ENCODE measurements around the gene UGT1A6. TPM values are rescaled to one million over a fixed set of nuclear protein-coding genes. Genes with fewer than 3 reads are reported as not detected.

Gene UGT1A6
- total RNA-seq, 5 donors from 2014 or later (not counting 1 experiment from before 2014, with no cell fraction given) = 0.32 TPM; not detected in 4

- no peaks in the 10 kb centered on the region for H3K36me3 Mint-ChIP-seq
- H3K4me1 ChIP-seq (ENCODE audit: control insufficient read depth in 1 of 2, extremely low read depth in 1 of 2, insufficient read depth in 2 of 2, low read length in 2 of 2) = no peaks in the 10 kb centered on the region
- no peak overlapping the region for H3K27ac ChIP-seq (ENCODE audit: low read length)
- CTCF ChIA-PET = no interaction called here
- ATAC-seq (replicated peaks in 1 of 4) (no peak), DNase-seq (no peak)
- POLR2A ChIA-PET = interaction anchor here in 1 of 2 donors (0.6 kb wide), 1 partner anchor 282 kb away, joined by 3 read pairs; no protein-coding TSS in a partner anchor
- 90% methylated on average over 8 of the region's 9 CpGs for WGBS (ENCODE audit: insufficient coverage)
- H3K36me3 ChIP-seq (ENCODE audit: control insufficient read depth in 2 of 2, extremely low read depth in 1 of 2, insufficient read depth in 1 of 2, low read length in 1 of 2) = no peaks in the 10 kb centered on the region
- no peaks in the 10 kb centered on the region for H3K9me3 Mint-ChIP-seq
- no peaks in the 10 kb centered on the region for H3K9me3 ChIP-seq
- no peak overlapping the region for H3K4me3 Mint-ChIP-seq
- no peak overlapping the region for H3K4me3 ChIP-seq (ENCODE audit: control insufficient read depth in 1 of 2, extremely low read depth in 1 of 2, low read length in 1 of 2)
- H3K27me3 ChIP-seq (replicated peaks in 1 of 2; ENCODE audit: control insufficient read depth in 2 of 2, extremely low read depth in 1 of 2, insufficient read depth in 2 of 2, low read length in 1 of 2) = peaks cover 0 to 17% of the 10 kb centered on the region in 2 experiments
- no peaks in the 10 kb centered on the region for H3K4me1 Mint-ChIP-seq
- H3K27ac Mint-ChIP-seq = no peak overlapping the region
- H3K27me3 Mint-ChIP-seq = peaks cover 27 to 29% of the 10 kb centered on the region in 2 donors
Observed at GRCh38 chr2:233769260-233769659, 76.6 kb downstream of the UGT1A6 start.

- Histone ChIP-seq H3K27ac (ENCODE audit: low read length) (no peak overlapping the region), H3K36me3 (ENCODE audit: control insufficient read depth in 2 of 2, extremely low read depth in 1 of 2, insufficient read depth in 1 of 2, low read length in 1 of 2) (no peaks in the 10 kb centered on the region), H3K4me1 (ENCODE audit: control insufficient read depth in 1 of 2, extremely low read depth in 1 of 2, insufficient read depth in 2 of 2, low read length in 2 of 2) (no peaks in the 10 kb centered on the region), H3K4me3 (ENCODE audit: control insufficient read depth in 1 of 2, extremely low read depth in 1 of 2, low read length in 1 of 2) (no peak overlapping the region), H3K9me3 (no peaks in the 10 kb centered on the region), H3K27me3 (replicated peaks in 1 of 2; ENCODE audit: control insufficient read depth in 2 of 2, extremely low read depth in 1 of 2, insufficient read depth in 2 of 2, low read length in 1 of 2) (peaks cover 0 to 18% of the 10 kb centered on the region in 2 experiments)
- Mint-ChIP-seq H3K27me3 (peaks cover 18 to 21% of the 10 kb centered on the region in 2 donors), H3K4me3 (no peak overlapping the region), H3K36me3 (no peaks in the 10 kb centered on the region), H3K4me1 (no peaks in the 10 kb centered on the region), H3K27ac (no peak overlapping the region), H3K9me3 (peaks cover 3 to 13% (median 7%) of the 10 kb centered on the region in 3 donors)
- 95% methylated on average over 10 of the region's 16 CpGs for WGBS (ENCODE audit: insufficient coverage)
- CTCF ChIA-PET = no interaction called here
- no peak for ATAC-seq (replicated peaks in 1 of 4)
- POLR2A ChIA-PET = no interaction called here
- no peak for DNase-seq
Observed at GRCh38 chr2:233772153-233772552, 79.5 kb downstream of the UGT1A6 start.

- no peaks in the 10 kb centered on the region for H3K4me1 Mint-ChIP-seq
- WGBS (ENCODE audit: insufficient coverage) = 78% methylated on average over 4 of the region's 5 CpGs
- H3K9me3 Mint-ChIP-seq = peaks cover 3 to 13% (median 7%) of the 10 kb centered on the region in 3 donors
- DNase-seq = no peak
- H3K27ac Mint-ChIP-seq = no peak overlapping the region
- no peak overlapping the region for H3K4me3 Mint-ChIP-seq
- no peaks in the 10 kb centered on the region for H3K36me3 Mint-ChIP-seq
- Histone ChIP-seq H3K4me1 (ENCODE audit: control insufficient read depth in 1 of 2, extremely low read depth in 1 of 2, insufficient read depth in 2 of 2, low read length in 2 of 2) (no peaks in the 10 kb centered on the region), H3K27ac (ENCODE audit: low read length) (no peak overlapping the region), H3K36me3 (ENCODE audit: control insufficient read depth in 2 of 2, extremely low read depth in 1 of 2, insufficient read depth in 1 of 2, low read length in 1 of 2) (no peaks in the 10 kb centered on the region), H3K4me3 (ENCODE audit: control insufficient read depth in 1 of 2, extremely low read depth in 1 of 2, low read length in 1 of 2) (no peak overlapping the region), H3K9me3 (no peaks in the 10 kb centered on the region), H3K27me3 (replicated peaks in 1 of 2; ENCODE audit: control insufficient read depth in 2 of 2, extremely low read depth in 1 of 2, insufficient read depth in 2 of 2, low read length in 1 of 2) (peaks cover 0 to 19% of the 10 kb centered on the region in 2 experiments)
- no peak for ATAC-seq (replicated peaks in 1 of 4)
- POLR2A ChIA-PET = no interaction called here
- CTCF ChIA-PET = no interaction called here
- H3K27me3 Mint-ChIP-seq = peaks cover 16 to 18% of the 10 kb centered on the region in 2 donors
Observed at GRCh38 chr2:233772583-233772982, 79.9 kb downstream of the UGT1A6 start.

- Mint-ChIP-seq H3K4me3 (no peak overlapping the region), H3K27me3 (peaks cover 16 to 25% of the 10 kb centered on the region in 2 donors), H3K36me3 (no peaks in the 10 kb centered on the region), H3K27ac (no peak overlapping the region), H3K4me1 (no peaks in the 10 kb centered on the region), H3K9me3 (peaks cover 3 to 13% (median 7%) of the 10 kb centered on the region in 3 donors)
- WGBS (ENCODE audit: insufficient coverage) = 85% methylated on average over 5 of the region's 5 CpGs
- no peak overlapping the region for H3K27ac ChIP-seq (ENCODE audit: low read length)
- ChIA-PET POLR2A (no interaction called here), CTCF (no interaction called here)
- no peak overlapping the region for H3K4me3 ChIP-seq (ENCODE audit: control insufficient read depth in 1 of 2, extremely low read depth in 1 of 2, low read length in 1 of 2)
- no peaks in the 10 kb centered on the region for H3K36me3 ChIP-seq (ENCODE audit: control insufficient read depth in 2 of 2, extremely low read depth in 1 of 2, insufficient read depth in 1 of 2, low read length in 1 of 2)
- ATAC-seq (replicated peaks in 1 of 4) (no peak), DNase-seq (no peak)
- H3K4me1 ChIP-seq (ENCODE audit: control insufficient read depth in 1 of 2, extremely low read depth in 1 of 2, insufficient read depth in 2 of 2, low read length in 2 of 2) = no peaks in the 10 kb centered on the region
- H3K27me3 ChIP-seq (replicated peaks in 1 of 2; ENCODE audit: control insufficient read depth in 2 of 2, extremely low read depth in 1 of 2, insufficient read depth in 2 of 2, low read length in 1 of 2) = peaks cover 0 to 20% of the 10 kb centered on the region in 2 experiments
- no peaks in the 10 kb centered on the region for H3K9me3 ChIP-seq
Observed at GRCh38 chr2:233773854-233774253, 81.2 kb downstream of the UGT1A6 start.

GRCh38 chr2:233775414-233775813, 82.7 kb downstream of the UGT1A6 start:
- DNase-seq (no peak), ATAC-seq (replicated peaks in 1 of 4) (no peak)
- H3K27ac Mint-ChIP-seq = no peak overlapping the region
- peaks cover 3 to 13% (median 7%) of the 10 kb centered on the region in 3 donors for H3K9me3 Mint-ChIP-seq
- Histone ChIP-seq H3K27ac (ENCODE audit: low read length) (no peak overlapping the region), H3K4me1 (ENCODE audit: control insufficient read depth in 1 of 2, extremely low read depth in 1 of 2, insufficient read depth in 2 of 2, low read length in 2 of 2) (no peaks in the 10 kb centered on the region), H3K36me3 (ENCODE audit: control insufficient read depth in 2 of 2, extremely low read depth in 1 of 2, insufficient read depth in 1 of 2, low read length in 1 of 2) (no peaks in the 10 kb centered on the region), H3K9me3 (no peaks in the 10 kb centered on the region), H3K4me3 (ENCODE audit: control insufficient read depth in 1 of 2, extremely low read depth in 1 of 2, low read length in 1 of 2) (no peak overlapping the region), H3K27me3 (replicated peaks in 1 of 2; ENCODE audit: control insufficient read depth in 2 of 2, extremely low read depth in 1 of 2, insufficient read depth in 2 of 2, low read length in 1 of 2) (peaks cover 0 to 24% of the 10 kb centered on the region in 2 experiments)
- H3K36me3 Mint-ChIP-seq = no peaks in the 10 kb centered on the region
- 87% methylated on average over 2 of the region's 6 CpGs for WGBS (ENCODE audit: insufficient coverage)
- ChIA-PET CTCF (no interaction called here), POLR2A (no interaction called here)
- peaks cover 23 to 26% of the 10 kb centered on the region in 2 donors for H3K27me3 Mint-ChIP-seq
- no peak overlapping the region for H3K4me3 Mint-ChIP-seq
- H3K4me1 Mint-ChIP-seq = no peaks in the 10 kb centered on the region

- Mint-ChIP-seq H3K4me1 (no peaks in the 10 kb centered on the region), H3K27ac (no peak within 1 kb of the TSS), H3K9me3 (peaks cover 3 to 13% (median 7%) of the 10 kb centered on the region in 3 donors), H3K27me3 (peaks cover 24 to 32% of the 10 kb centered on the region in 2 donors), H3K4me3 (no peak within 1 kb of the TSS), H3K36me3 (no peaks in the 10 kb centered on the region)
- H3K9me3 ChIP-seq = no peaks in the 10 kb centered on the region
- no peaks in the 10 kb centered on the region for H3K4me1 ChIP-seq (ENCODE audit: control insufficient read depth in 1 of 2, extremely low read depth in 1 of 2, insufficient read depth in 2 of 2, low read length in 2 of 2)
- no peak within 1 kb of the TSS for H3K4me3 ChIP-seq (ENCODE audit: control insufficient read depth in 1 of 2, extremely low read depth in 1 of 2, low read length in 1 of 2)
- H3K27ac ChIP-seq (ENCODE audit: low read length) = no peak within 1 kb of the TSS
- ChIA-PET POLR2A (no interaction called here), CTCF (no interaction called here)
- DNase-seq (no peak), ATAC-seq (replicated peaks in 1 of 4) (no peak)
- no CpG with 5 or more reads among the region's 2 CpGs for WGBS (ENCODE audit: insufficient coverage)
- H3K27me3 ChIP-seq (replicated peaks in 1 of 2; ENCODE audit: control insufficient read depth in 2 of 2, extremely low read depth in 1 of 2, insufficient read depth in 2 of 2, low read length in 1 of 2) = peaks cover 0 to 22% of the 10 kb centered on the region in 2 experiments
- no peaks in the 10 kb centered on the region for H3K36me3 ChIP-seq (ENCODE audit: control insufficient read depth in 2 of 2, extremely low read depth in 1 of 2, insufficient read depth in 1 of 2, low read length in 1 of 2)
Observed at GRCh38 chr2:233778030-233778429, 85.3 kb downstream of the UGT1A6 start, which contains the start of gene MROH2A. MROH2A (plus strand) TSS chr2:233778330; CDS start chr2:233779359, 1,029 bp downstream.

All from T-cell (primary cell).